HCT116 (cell line): ENCODE measurements around the gene TMEM239. TPM values are rescaled to one million over a fixed set of nuclear protein-coding genes. Genes with fewer than 3 reads are reported as not detected.
"Not testable (repeated sequence)": the region's sequence is repeated elsewhere in the genome, so short reads cannot be mapped to it uniquely, and the experiment has no call there.

ENCODE experiments used
- ATAC-seq: fragments of 200-7000 bp; cut with Tn5 transposase; 2 replicates; pipeline ENCODE4 v1.9.1; 2020; ENCODE audit warnings: mild to moderate bottlenecking, moderate library complexity
- BruUV-seq: library from RNA; stranded (reverse); fragments of 400-500 nt; replicated peaks from 2 replicates; lab custom pipeline; 2021; lab: Mats Ljungman, UMichigan
- CTCF ChIA-PET: fragments of 300-600 bp; sonication (Branson Sonifier 250); formaldehyde crosslinking; loops from one replicate; lab custom pipeline; 2021; ENCODE audit warnings: antibody characterized with exemption; lab: Charles Lee
- POLR2A ChIA-PET: fragments of 300-600, 350-600 bp; sonication (Branson Sonifier 250); formaldehyde crosslinking; loops from one replicate; lab custom pipeline; 2021; ENCODE audit warnings: antibody characterized with exemption; lab: Charles Lee
- RAD21 ChIA-PET, 2 experiments: fragments of 300-600 bp; sonication (Branson Sonifier 250); formaldehyde crosslinking; loops; one replicate each; lab custom pipeline; 2023; ENCODE audit warnings: low total read pairs in 2 of 2; ENCODE audit not compliant: uncharacterized antibody in 2 of 2, unreplicated experiment in 2 of 2, low non-redundant PET in 1 of 2; lab: Charles Lee
- DNase-seq: peaks from one replicate; pipeline ENCODE4 v3.0.0-alpha.2; 2010; ENCODE audit warnings: low read depth, low spot score
- H2AFZ ChIP-seq: fragments of 200-600 bp; shearing (Covaris generic), sonication (generic); 2 replicates; pipeline ENCODE4 v1.6.1; 2017; ENCODE audit warnings: low read depth, mixed run types, mixed read lengths, antibody characterized with exemption, low read length; ENCODE audit not compliant: poor library complexity, severe bottlenecking
- H3K27ac ChIP-seq: 2 replicates; pipeline ENCODE4 v1.5.1; 2012; ENCODE audit warnings: low read depth, low read length
- H3K27me3 ChIP-seq: fragments of 200-600 bp; sonication (generic); 2 replicates; pipeline ENCODE4 v1.6.1; 2016; ENCODE audit warnings: mixed run types, low read length, mixed read lengths; ENCODE audit not compliant: insufficient read depth
- H3K36me3 ChIP-seq, 2 experiments: fragments of 200-500 bp in 1 of 2; fragments of 200-600 bp in 1 of 2; sonication (Bioruptor generic) in 1 of 2; sonication (generic) in 1 of 2; 2 replicates each; pipeline versions ENCODE4 v1.5.1 to v1.6.1; 2014 to 2016; ENCODE audit warnings: low read length in 2 of 2, inconsistent platforms in 1 of 2, mixed read lengths in 1 of 2, mixed run types in 1 of 2; ENCODE audit not compliant: insufficient read depth in 2 of 2, control insufficient read depth in 1 of 2
- H3K4me1 ChIP-seq, 2 experiments: fragments of 200-600 bp in 1 of 2; sonication (generic) in 1 of 2; 2 replicates each; pipeline versions ENCODE4 v1.5.1 to v1.6.1; 2012 to 2017; ENCODE audit warnings: low read length in 2 of 2, inconsistent platforms in 1 of 2, mild to moderate bottlenecking in 1 of 2, mixed read lengths in 1 of 2, mixed run types in 1 of 2, moderate library complexity in 1 of 2; ENCODE audit not compliant: insufficient read depth in 2 of 2, control insufficient read depth in 1 of 2
- H3K4me2 ChIP-seq: fragments of 200-600 bp; sonication (generic); 2 replicates; pipeline ENCODE4 v1.6.1; 2017; ENCODE audit warnings: mixed run types, low read length, mixed read lengths
- H3K4me3 ChIP-seq, 2 experiments: fragments of 200-600 bp in 1 of 2; sonication (generic) in 1 of 2; replicated peaks in 1 of 2; 2 replicates each; pipeline ENCODE4 v1.5.1; 2011 to 2016; ENCODE audit warnings: low read length in 2 of 2, control low read depth in 1 of 2, low read depth in 1 of 2, mild to moderate bottlenecking in 1 of 2, mixed read lengths in 1 of 2, mixed run types in 1 of 2
- H3K79me2 ChIP-seq: fragments of 200-600 bp; sonication (generic); 2 replicates; pipeline ENCODE4 v1.6.1; 2017; ENCODE audit warnings: mild to moderate bottlenecking, mixed run types, low read length, moderate library complexity, mixed read lengths; ENCODE audit not compliant: insufficient read depth
- H3K9ac ChIP-seq: fragments of 200-600 bp; sonication (generic); 2 replicates; pipeline ENCODE4 v1.6.1; 2016; ENCODE audit warnings: low read length, mixed read lengths
- H3K9me2 ChIP-seq: fragments of 200-600 bp; sonication (generic), shearing (Covaris generic); 2 replicates; pipeline ENCODE4 v1.6.1; 2017; ENCODE audit warnings: mixed run types, mild to moderate bottlenecking, moderate library complexity; ENCODE audit not compliant: insufficient read depth
- H3K9me3 ChIP-seq, 2 experiments: fragments of 200-500 bp in 1 of 2; fragments of 200-600 bp in 1 of 2; sonication (Bioruptor generic) in 1 of 2; sonication (generic) in 1 of 2; 2 replicates each; pipeline ENCODE4 v1.6.1; 2014 to 2017; ENCODE audit warnings: low read length in 2 of 2, mixed read lengths in 2 of 2, inconsistent platforms in 1 of 2, low read depth in 1 of 2, mild to moderate bottlenecking in 1 of 2, mixed run types in 1 of 2, moderate library complexity in 1 of 2; ENCODE audit not compliant: control insufficient read depth in 1 of 2, insufficient read depth in 1 of 2
- H4K20me1 ChIP-seq: fragments of 200-600 bp; sonication (generic), shearing (Covaris generic); 2 replicates; pipeline ENCODE4 v1.6.1; 2017; ENCODE audit warnings: mixed run types, mild to moderate bottlenecking, moderate library complexity; ENCODE audit not compliant: insufficient read depth
- CBX3 ChIP-seq: IDR thresholded peaks from 2 replicates; pipeline ENCODE4 v1.6.1; 2012; ENCODE audit warnings: low read depth
- CEBPB ChIP-seq: IDR thresholded peaks from 2 replicates; pipeline ENCODE4 v1.6.1; 2012; ENCODE audit warnings: low read depth
- EGR1 ChIP-seq: IDR thresholded peaks from 2 replicates; pipeline ENCODE4 v1.6.1; 2012; ENCODE audit warnings: low read depth
- ELF1 ChIP-seq: IDR thresholded peaks from 2 replicates; pipeline ENCODE4 v1.6.1; 2012; ENCODE audit warnings: low read depth, borderline replicate concordance
- EZH2 ChIP-seq: fragments of 200-600 bp; sonication (generic); IDR thresholded peaks from 2 replicates; pipeline ENCODE4 v1.6.1; 2017; ENCODE audit warnings: antibody characterized with exemption, mixed run types
- EZH2phosphoT487 ChIP-seq: fragments of 200-600 bp; IDR thresholded peaks from 2 replicates; pipeline ENCODE4 v1.6.1; 2018; ENCODE audit warnings: antibody characterized with exemption, borderline replicate concordance
- FOSL1 ChIP-seq: IDR thresholded peaks from 2 replicates; pipeline ENCODE4 v1.6.1; 2012; ENCODE audit warnings: low read depth
- JUND ChIP-seq: IDR thresholded peaks from 2 replicates; pipeline ENCODE4 v1.6.1; 2012
- POLR2AphosphoS5 ChIP-seq: IDR thresholded peaks from 2 replicates; pipeline ENCODE4 v1.6.1; 2011; ENCODE audit warnings: mild to moderate bottlenecking, low read depth, low read length, moderate library complexity
- RAD21 ChIP-seq: IDR thresholded peaks from 2 replicates; pipeline ENCODE4 v1.6.1; 2012; ENCODE audit warnings: low read depth, mild to moderate bottlenecking
- SIN3A ChIP-seq: IDR thresholded peaks from 2 replicates; pipeline ENCODE4 v1.6.1; 2012; ENCODE audit warnings: low read depth
- SP1 ChIP-seq: IDR thresholded peaks from 2 replicates; pipeline ENCODE4 v1.6.1; 2012; ENCODE audit warnings: low read depth
- SRF ChIP-seq: IDR thresholded peaks from 2 replicates; pipeline ENCODE4 v1.6.1; 2012; ENCODE audit warnings: low read depth
- TCF7L2 ChIP-seq: IDR thresholded peaks from 2 replicates; pipeline ENCODE4 v1.7.0; 2011; ENCODE audit warnings: borderline replicate concordance, inconsistent platforms; ENCODE audit not compliant: insufficient read depth, insufficient read length; ENCODE audit errors: extremely low read depth
- ZFX ChIP-seq: fragments of 450-650 bp; IDR thresholded peaks from 2 replicates; pipeline ENCODE4 v1.6.1; 2017
- intact Hi-C: fragments of 100-400 bp; cut with micrococcal nuclease; formaldehyde crosslinking; loops from 2 replicates; pipeline ENCODE4 v1.10.0; 2022
- total RNA-seq: library from RNA; stranded (reverse); gene quantifications from one replicate; pipeline ENCODE4 v1.2.1, GENCODE V29; 2021; ENCODE audit not compliant: unreplicated experiment
- TF ChIP-seq, protein P1 (sequence below): IDR thresholded peaks from 2 replicates; pipeline ENCODE4 v1.6.1; 2011; ENCODE audit warnings: mild to moderate bottlenecking, low read length, moderate library complexity; ENCODE audit not compliant: insufficient replicate concordance; ENCODE audit errors: extremely low read depth

Gene TMEM239
- total RNA-seq, 1 experiment from 2014 or later: not detected

DNA sequence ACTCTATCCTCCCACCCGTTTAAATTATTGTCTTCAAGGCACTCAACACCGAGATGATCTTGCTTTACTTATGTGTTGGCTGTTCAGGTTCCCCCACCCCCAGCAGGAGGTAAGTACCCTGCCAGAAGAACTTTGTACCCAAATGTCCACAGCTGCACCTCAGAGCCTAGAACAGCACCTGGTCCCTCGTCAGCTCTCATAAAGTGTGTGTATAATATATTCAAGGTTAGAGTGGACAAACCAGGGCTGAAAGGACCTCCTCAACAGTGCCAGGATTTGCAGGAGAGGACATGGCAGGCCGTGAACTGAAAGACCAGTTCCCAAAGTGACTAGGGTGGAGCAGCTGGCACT lies 9.8 kb upstream of the TMEM239 start (continued):
- TF ChIP-seq, protein P1, sequence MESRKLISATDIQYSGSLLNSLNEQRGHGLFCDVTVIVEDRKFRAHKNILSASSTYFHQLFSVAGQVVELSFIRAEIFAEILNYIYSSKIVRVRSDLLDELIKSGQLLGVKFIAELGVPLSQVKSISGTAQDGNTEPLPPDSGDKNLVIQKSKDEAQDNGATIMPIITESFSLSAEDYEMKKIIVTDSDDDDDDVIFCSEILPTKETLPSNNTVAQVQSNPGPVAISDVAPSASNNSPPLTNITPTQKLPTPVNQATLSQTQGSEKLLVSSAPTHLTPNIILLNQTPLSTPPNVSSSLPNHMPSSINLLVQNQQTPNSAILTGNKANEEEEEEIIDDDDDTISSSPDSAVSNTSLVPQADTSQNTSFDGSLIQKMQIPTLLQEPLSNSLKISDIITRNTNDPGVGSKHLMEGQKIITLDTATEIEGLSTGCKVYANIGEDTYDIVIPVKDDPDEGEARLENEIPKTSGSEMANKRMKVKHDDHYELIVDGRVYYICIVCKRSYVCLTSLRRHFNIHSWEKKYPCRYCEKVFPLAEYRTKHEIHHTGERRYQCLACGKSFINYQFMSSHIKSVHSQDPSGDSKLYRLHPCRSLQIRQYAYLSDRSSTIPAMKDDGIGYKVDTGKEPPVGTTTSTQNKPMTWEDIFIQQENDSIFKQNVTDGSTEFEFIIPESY: no peak
- no peak for TF ChIP-seq ELF1

DNA sequence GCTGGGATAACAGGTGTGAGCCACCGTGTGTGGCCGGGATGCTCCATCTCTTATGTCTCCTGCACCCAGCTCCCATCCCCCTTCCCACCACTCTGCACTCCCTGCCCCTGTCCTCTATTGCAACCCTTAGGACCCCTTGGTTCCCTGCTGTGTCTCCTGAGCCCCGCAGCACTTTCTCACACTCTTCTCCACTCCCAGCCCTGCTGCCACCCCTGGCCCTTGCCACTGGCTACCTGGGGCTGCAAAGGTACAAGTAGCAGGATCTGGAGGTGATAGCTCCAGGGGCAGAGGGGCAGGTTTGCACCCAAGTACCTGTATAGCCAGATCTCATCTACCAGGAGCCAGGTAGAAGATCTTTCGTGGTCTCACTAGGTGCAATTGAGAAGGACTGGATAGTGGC lies 9.1 kb upstream of the TMEM239 start:
- intact Hi-C loops: no loop called here
- Histone ChIP-seq H3K27me3 (peaks cover 4% of the 10 kb centered on the region; the same call in 1 of the 2 replicates), H3K9me3 (0 out of 4 replicates have a peak, but pooled peaks cover 0 to 4% of the 10 kb centered on the region in 2 experiments), H4K20me1 (no peaks in the 10 kb centered on the region), H3K4me1 (peaks cover 3 to 5% of the 10 kb centered on the region in 2 experiments; a peak in 2 of 4 replicates), H3K4me2 (no peak overlapping the region), H3K4me3 (no peak overlapping the region), H3K79me2 (no peaks in the 10 kb centered on the region), H3K9ac (no peak overlapping the region), H3K9me2 (no peaks in the 10 kb centered on the region), H3K36me3 (no peaks in the 10 kb centered on the region), H3K27ac (no peak overlapping the region), H2AFZ (no peak overlapping the region)
- ChIA-PET POLR2A (no interaction called here), RAD21 (no interaction called here), CTCF (no interaction called here)
- DNase-seq (no peak), ATAC-seq (no peak)
- BruUV-seq: no TSS peak
- TF ChIP-seq TCF7L2: no peak
- no peak for TF ChIP-seq SP1
- no peak for TF ChIP-seq JUND
- TF ChIP-seq SRF: no peak
- TF ChIP-seq CEBPB: no peak
- no peak for TF ChIP-seq EZH2phosphoT487
- no peak for TF ChIP-seq EGR1
- TF ChIP-seq ZFX: no peak
- TF ChIP-seq, protein P1: no peak
- no peak for TF ChIP-seq SIN3A
- TF ChIP-seq CBX3: no peak
- no peak for TF ChIP-seq EZH2
- no peak for TF ChIP-seq FOSL1
- no peak for TF ChIP-seq POLR2AphosphoS5
- TF ChIP-seq RAD21: no peak

DNA sequence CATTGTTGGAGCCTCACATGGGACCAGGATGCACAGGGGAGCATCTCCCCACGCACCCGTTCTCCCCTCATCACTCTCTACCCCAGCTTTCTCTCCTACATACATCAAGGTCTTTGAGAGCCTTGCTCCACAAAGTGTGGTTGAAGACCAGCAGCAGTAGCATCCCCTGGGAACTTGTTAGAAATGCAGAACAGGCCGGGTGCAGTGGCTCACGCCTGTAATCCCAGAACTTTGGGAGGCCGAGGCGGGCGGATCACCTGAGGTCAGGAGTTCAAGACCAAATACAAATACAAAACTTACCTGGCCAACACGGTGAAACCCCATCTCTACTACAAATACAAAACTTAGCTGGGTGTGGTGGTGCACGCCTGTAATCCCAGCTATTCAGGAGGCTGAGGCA lies 8.2 kb upstream of the TMEM239 start:
- not testable (repeated sequence) for H3K27me3 ChIP-seq, H3K27ac ChIP-seq

More for the DNA sequence above, 8.2 kb upstream of the TMEM239 start:
- CTCF ChIA-PET, H3K9me3 ChIP-seq, H4K20me1 ChIP-seq, DNase-seq, intact Hi-C loops, H3K9me2 ChIP-seq, H3K36me3 ChIP-seq, H2AFZ ChIP-seq, H3K4me2 ChIP-seq, ATAC-seq, H3K79me2 ChIP-seq, H3K9ac ChIP-seq, BruUV-seq, POLR2A ChIA-PET, H3K4me3 ChIP-seq, RAD21 ChIA-PET, H3K4me1 ChIP-seq: not testable (repeated sequence)
